HG03103 (cell line): ENCODE measurements around the gene CUL4A.
"Not testable (repeated sequence)": the region's sequence is repeated elsewhere in the genome, so short reads cannot be mapped to it uniquely, and the experiment has no call there.

Experiments
- ATAC-seq: cut with Tn5 transposase; IDR thresholded peaks from one replicate; pipeline ENCODE4 v1.9.1; 2021; ENCODE audit warnings: low read depth; ENCODE audit not compliant: unreplicated experiment

Gene CUL4A

DNA sequence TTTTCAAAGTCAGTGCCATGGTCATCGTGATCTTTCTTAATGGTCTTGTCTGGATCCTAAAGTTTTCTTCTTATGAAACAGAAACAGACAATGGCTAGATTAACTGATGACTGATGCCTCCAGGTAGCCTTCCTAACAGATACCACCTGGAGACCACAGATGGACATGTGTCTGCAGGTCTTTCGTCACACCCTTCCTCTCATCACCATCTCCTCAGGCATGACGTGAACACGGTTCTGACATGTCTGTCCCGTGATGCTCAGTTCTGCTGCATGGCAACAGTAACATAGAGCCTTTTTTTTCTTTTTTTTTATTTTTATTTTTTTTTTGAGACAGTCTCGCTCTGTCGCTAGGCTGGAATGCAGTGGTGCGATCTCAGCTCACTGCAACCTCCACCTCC lies 74.5 kb downstream of the CUL4A start:
- ATAC-seq = no peak

DNA sequence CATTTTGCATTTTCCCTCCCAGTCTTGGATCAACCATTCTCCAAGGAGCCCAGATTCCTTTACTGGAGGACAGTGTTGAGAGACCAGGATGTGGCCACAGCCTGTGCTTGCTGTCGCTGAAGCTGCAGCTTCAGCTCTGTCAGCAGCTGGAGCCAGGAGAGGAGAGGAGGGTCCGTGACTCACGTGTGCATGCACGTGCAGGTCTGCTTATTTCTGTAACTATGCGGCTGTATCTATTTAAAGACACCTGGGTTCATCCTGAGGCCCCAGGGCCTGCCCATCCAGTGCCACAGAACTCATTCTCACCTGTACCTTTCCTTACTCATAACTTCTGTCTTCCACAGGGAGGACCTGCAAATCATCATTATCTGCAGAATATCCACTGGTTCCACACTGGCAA lies 79.5 kb downstream of the CUL4A start:
- ATAC-seq = no peak

DNA sequence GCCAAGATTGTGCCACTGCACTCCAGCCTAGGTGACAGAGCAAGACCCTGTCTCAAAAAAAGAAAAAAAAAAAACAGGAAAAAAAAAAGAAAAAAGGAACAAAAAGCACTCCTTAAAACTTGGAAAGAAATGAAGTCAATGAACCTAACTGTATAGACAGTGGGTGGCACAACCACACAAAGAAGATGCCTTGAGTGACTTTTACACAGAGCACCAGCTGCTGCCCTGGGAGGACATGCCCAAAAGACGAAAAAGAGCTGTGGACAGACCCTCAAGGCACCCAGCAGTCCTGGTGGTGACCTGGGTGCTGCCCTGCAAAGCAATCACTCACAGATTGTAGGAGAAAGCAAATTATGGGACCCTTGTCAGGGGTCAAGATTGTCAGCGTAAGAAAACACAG lies 81.7 kb downstream of the CUL4A start:
- ATAC-seq = no peak

DNA sequence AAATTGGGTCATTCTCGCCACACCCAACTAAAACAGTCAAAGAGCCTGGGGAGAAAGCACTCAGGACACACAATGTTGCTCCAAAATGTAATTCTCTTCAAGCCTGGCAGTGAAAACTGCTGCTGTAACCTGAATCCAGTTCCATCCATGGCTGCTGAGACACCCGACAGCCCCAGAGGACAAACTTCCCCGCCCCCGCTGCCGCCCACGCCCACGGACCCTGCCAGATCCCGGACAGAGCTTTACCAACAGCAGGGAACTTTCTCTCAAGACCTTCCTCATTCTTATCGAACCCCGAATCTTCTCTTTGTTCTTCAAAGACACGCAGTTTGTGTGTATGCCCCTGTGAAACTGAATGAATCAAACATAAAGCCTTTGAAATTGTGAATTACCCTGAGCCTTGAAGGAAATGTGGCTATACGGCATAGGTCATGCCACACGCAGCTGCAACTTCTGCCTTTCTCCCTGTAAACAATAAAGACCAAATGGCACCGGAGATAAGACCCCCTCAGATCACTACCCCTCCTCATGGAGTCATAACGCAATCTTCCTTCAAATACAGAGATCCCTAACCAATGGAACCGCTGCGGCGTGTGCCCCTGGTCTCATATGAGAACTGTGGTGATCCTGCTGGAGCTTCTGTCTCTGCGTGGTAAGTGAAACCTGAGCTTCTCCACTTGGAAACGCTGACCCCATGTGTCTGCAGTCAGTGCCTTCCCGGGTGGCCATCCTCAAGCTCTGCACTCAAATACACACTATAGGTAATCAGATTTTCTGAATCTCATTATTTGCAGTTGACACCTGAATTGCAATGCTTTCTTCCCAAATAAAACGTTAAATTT lies 82.8 kb downstream of the CUL4A start:
- ATAC-seq = no peak

DNA sequence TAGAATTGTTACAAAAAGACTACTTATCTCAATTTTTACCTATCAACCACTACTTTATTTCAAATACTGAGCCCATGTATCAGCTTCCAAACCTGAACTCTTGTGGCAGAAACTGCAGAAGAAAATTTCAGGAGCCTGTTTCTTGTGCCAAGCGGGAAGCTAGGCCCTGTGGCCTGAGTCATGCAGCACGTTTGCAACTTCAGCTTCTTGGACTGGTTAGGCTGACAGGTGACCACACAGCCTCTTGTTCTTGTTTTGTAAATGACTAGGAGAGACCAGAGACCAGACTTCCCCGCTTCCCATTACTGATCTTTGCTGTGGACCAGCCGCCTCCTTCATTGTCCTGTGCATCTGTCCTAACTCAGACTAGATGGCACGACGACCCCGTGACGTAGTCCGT lies 84.3 kb downstream of the CUL4A start:
- no peak for ATAC-seq

DNA sequence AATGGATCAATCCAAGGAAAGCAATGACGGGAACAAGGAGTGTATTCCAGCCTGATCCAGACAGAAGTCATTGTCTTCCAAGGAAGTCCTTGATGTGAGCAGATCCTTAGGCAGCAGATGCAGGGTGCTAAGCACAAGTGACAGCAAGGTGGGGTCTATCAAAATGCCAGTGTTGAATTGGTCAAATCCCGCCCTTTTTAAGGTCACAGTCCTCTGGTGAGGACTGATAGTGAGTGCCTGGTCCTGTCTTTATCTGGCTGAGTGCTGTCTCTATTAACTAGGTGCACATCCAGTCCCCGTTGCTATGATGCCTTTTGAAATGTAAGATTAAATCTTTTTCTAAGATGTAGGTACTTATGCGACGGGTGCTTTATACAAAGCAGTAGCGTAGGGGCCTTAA lies 86.4 kb downstream of the CUL4A start:
- ATAC-seq = no peak

DNA sequence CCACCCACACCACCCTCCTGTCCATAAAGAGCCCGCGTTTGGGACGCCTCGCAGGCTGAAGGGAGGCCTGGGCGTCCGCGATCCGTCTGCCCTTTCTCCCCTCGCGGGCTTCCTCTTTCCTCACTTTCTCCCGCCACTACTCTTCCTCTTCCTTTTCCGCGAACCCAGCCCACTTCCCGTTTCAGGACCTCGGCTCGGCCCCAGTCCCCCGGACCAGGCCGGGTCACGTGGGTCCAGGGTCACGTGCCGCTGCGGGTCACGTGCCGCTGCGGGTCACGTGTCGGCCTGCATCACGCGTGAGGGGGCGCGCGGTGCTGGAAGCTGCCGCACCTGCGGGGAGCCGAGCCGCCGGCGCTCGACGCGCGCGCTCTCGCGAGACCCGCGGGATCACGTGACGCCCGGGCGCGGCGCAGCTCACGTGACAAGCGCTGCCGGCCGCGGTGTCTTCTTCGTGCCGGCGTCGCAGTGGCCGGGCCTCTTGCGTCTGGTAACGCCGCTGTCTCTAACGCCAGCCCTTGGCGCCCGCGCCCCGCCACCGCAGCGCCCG lies 87.5 kb downstream of the CUL4A start, which contains the start of gene LAMP1:
Gene LAMP1 (plus strand): TSS at position 417 of the 547 bp plus-strand sequence. CDS start 196 bp downstream, outside the sequence.
- peak; percentile 78 for ATAC-seq

DNA sequence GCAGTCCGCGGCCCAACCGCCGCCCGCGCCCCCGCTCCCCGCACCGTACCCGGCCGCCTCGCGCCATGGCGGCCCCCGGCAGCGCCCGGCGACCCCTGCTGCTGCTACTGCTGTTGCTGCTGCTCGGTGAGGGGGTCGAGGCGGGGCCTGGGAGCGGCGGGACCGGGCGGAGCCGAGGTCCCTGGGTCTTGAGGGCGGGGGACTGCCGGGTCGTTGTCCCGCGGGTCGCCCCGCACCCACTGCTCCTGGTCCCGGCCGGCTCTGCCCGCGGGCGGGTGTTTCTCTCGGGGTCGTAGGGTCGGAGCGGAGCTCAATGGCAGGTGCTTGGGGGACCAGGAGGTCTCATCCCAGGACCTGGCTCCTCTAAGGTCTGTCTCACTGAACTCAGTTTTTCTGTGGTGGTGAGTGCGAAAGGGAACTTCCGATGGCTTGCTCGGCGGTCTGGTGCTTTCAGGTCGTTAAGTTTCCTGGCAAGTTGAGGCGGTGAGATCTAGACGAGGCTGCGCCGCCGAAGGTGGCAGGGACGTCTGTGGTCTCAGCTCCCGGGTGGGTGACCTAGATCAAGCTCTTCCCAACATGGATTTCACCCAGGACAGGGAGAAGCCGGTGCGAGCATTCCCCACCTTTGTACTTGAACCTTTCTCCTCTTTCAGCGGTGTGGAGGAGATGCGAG lies 88.1 kb downstream of the CUL4A start:
- peak; percentile 18 for ATAC-seq

DNA sequence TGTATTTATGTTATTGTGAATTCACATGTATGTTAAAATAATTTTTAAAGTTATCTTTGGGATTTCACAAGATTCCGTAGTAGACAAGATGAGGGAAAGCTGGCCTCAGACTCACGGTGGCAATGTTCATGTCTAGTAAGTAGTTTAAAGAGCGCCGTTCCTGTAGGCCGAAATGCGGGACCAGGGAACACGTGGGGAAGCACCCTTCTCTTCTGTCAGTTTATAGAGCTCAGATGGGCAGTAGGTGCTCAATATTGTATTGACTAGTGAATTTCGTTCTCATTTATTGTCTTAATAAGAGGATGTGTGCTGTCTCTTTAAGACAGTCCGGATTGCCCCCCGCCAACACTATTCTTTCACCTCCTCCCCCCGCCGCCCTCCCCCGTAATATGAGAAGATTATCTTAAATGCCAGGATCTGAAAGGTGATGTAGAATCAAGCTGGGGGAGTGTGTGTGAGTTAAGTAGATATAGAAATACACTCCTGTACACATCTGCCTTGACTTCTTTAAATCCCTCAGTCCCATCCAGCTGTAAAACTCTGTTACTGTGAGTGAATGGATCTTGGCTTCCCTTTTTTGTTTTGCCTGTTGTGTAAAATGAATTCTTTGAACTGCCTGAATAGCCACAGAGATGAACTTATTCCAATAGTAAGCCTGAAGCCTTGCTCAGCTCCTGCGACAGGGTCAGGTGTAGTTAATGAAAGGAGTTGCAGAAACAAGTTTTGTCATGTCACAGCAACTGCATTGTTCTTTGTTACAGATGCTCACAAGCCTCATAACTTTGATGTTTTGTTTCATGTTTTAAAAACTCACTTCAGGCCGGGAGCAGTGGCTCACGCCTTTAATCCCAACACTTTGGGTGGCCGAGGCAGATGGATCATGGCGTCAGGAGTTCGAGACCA lies 88.9 kb downstream of the CUL4A start:
- no peak for ATAC-seq

DNA sequence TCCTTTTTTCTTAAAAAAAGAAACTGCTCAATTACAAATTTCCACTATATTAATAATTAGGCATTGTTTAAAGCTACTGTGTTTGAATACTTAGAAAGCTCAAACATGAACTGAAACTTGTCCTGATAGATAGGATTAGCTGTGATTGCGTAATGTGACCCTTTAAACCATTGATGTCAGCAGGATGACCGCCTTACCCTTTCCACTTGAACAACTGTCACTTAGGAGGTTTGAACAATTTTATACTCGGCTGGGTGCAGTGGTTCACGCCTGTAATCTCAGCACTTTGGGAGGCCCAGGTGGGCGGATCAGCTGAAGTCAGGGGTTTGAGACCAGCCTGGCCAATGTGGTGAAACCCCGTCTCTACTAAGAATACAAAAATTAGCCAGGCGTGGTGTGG lies 90.5 kb downstream of the CUL4A start:
- ATAC-seq = no peak

DNA sequence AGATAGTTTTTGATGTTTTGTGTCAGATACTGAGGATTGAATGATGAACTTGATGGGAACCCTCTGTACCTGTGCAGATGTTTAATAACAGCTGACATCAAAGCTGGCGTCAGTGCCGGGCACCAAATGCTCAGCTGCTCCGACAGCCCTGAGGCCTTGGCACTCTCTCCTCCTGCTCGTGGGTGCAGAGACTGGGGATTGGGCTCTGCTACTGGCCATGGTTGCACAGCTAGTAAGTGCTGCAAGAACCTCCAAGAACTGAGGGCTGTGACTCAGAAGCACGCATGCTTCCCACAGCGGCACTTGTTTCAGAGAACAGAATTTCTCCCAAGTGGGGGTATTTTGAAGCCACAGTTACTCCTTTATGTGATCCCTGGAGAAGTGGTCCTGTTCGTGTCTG lies 93.6 kb downstream of the CUL4A start:
- ATAC-seq = no peak

DNA sequence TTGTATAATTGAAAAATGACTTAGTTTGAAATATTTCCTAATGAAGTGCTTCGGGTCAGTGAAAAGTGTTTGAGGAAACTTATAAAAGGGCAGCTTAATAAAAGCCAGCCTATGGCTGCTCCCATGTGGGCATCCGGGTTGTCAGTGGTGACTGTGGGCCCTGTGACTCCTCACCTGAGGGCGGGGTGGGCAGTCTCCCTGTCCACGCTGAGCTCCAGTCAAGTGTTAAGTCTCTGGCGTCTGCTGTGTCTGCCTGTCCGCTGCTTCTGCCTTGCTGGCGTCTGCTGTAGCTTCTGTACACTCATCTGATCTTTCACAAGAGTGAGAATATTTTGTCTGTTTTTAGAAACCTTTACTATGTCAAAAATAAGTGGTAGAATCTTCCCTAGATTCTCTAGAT lies 94.7 kb downstream of the CUL4A start:
- ATAC-seq = no peak

DNA sequence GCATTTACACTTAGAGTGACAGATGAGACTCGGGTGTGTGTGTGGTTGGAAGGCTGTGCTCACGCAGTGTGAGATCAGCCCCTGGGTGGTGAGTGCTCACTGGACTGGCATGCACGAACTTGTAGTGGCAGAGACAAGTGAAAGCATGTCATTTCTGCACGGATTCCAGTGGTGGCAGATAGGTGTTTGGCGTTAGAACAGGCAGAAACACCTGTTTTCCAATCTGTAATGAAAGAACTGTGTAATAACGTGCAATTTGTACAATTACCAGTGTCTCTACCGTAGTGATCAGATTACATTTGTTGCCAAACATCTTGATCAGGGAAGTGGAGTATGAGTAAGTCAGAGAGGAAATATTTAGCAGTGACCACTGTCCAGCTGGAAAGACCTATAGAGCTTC lies 95.8 kb downstream of the CUL4A start:
- ATAC-seq = no peak

DNA sequence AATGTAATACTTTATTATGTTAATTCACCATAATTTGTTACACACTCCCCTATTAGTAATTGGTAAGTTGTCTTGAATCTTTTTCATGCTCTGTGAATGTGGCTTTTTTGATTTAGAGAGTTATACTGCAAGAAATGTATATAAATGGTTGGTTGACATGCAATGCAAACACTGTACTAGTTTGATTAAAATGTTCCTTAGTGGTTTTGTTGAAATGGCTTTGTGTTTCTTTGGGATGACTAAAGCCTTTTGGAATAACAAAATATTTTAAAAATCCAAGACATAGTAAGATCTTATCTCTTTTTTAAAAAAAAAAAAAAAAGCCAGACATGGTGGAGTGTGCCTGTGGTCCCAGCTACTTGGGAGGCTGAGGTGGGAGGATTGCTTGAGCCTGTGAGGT lies 98.1 kb downstream of the CUL4A start:
- ATAC-seq = no peak

DNA sequence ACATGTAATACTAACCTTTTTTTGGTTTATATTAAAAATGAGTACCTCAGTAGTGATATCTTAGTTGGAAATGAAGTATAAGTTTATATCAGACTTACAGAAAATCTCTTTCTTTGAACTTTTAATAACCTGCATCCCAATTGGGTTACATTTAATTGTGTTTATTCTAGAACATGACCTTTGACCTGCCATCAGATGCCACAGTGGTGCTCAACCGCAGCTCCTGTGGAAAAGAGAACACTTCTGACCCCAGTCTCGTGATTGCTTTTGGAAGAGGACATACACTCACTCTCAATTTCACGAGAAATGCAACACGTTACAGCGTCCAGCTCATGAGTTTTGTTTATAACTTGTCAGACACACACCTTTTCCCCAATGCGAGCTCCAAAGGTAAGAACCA lies 100.1 kb downstream of the CUL4A start:
- no peak for ATAC-seq

DNA sequence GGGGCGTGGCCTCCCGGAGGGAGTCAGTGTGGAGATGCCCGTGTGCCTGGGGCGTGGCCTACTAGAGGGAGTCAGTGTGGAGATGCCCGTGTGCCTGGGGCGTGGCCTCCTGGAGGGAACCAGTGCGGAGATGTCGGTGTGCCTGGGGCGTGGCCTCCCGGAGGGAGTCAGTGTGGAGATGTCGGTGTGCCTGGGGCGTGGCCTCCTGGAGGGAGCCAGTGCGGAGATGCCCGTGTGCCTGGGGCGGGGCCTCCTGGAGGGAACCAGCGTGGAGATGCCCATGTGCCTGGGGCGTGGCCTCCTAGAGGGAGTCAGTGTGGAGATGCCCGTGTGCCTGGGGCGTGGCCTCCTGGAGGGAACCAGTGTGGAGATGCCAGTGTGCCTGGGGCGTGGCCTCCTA lies 104.7 kb downstream of the CUL4A start:
- not testable (repeated sequence) for ATAC-seq

DNA sequence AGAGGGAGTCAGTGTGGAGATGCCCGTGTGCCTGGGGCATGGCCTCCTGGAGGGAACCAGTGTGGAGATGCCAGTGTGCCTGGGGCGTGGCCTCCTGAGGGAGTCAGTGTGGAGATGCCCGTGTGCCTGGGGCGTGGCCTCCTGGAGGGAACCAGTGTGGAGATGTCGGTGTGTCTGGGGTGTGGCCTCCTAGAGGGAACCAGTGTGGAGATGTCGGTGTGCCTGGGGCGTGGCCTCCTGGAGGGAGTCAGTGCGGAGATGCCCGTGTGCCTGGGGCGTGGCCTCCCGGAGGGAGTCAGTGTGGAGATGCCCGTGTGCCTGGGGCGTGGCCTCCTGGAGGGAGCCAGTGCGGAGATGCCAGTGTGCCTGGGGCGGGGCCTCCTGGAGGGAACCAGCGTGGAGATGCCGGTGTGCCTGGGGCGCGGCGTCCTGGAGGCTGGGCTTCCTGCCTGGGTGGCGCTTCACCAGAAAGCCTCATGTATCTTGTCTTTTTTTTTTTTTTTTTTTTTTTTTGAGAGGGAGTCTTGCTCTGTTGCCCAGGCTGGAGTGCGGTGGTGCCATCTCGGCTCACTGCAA lies 105.6 kb downstream of the CUL4A start:
- ATAC-seq = not testable (repeated sequence)

DNA sequence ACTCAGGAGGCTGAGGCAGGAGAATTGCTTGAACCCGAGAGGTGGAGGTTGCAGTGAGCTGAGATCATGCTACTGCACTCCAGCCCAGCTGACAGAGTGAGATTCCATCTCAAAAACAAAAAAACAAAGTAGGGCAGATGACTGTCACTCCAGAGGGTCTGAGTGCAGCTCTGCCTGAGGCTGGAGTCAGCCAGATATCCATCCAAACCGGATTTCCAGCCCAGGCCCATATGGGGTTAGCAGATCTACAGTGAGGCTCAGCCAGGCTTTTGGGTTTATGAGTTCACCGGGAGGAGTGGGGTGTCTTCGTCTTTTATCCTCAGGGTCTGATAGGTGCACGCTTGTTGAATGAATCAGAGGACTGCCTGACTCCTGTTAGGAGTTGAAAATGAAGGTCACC lies 106.6 kb downstream of the CUL4A start:
- no peak for ATAC-seq
